SH-SY5Y (cell line): ENCODE data around the gene AFG1L.

Experiments
- GATA2 ChIP-seq: IDR thresholded peaks from 2 replicates; pipeline ENCODE4 v1.6.1; 2011; ENCODE audit warnings: mild to moderate bottlenecking, low read depth, low read length
- GATA3 ChIP-seq: IDR thresholded peaks from 2 replicates; pipeline ENCODE4 v1.6.1; 2011; ENCODE audit warnings: low read depth, mild to moderate bottlenecking, low read length, moderate library complexity

AFG1L gene

DNA sequence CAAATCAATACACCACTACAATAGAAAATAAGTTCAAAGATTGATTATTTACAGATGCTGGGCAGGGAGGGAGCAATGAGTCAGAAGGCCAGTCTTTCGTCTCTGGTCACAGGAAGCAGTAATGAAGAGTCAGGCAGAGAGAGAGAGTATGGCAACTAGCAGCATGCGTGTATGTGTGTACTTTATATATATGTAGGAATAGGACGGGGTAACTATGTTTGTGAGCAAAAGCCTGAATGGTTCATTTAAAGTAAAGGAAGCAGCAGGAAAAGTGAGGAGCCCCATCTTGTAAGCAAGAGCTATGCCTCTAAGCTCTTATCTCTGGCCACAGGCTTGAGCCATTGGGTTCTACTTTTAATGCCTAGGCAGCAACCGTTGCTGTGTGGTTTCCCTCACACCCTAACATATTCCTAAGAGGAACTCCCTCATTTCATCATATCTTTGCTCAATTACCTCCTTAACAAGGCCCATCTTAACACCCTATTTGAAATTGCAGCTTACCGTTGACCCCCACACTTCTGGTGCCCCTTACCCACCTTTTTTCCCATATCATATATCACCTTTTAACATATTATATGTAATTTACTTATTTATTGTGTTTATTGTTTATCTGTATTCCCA is 66.6 kb downstream of the AFG1L start:
- TF ChIP-seq GATA2 (no peak), GATA3 (no peak)

DNA sequence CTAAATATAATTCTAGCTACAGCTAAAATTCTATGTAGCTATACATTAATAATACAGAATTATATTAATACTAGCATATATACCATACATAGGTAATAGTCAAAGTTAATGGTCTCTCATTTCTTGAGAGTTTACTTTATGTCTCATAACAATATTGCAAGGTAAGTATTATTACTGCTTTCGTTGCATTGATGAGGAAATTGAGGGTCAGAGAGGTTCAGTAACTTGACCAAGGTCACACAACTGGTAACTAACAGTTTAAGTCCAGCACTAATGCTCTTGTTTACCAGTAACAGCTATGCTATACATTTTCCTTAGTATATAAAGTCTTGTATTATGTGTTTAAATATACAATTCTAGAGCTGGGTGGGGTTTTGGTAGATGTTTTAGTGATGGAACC is 67.6 kb downstream of the AFG1L start:
- TF ChIP-seq GATA2 (no peak), GATA3 (no peak)

DNA sequence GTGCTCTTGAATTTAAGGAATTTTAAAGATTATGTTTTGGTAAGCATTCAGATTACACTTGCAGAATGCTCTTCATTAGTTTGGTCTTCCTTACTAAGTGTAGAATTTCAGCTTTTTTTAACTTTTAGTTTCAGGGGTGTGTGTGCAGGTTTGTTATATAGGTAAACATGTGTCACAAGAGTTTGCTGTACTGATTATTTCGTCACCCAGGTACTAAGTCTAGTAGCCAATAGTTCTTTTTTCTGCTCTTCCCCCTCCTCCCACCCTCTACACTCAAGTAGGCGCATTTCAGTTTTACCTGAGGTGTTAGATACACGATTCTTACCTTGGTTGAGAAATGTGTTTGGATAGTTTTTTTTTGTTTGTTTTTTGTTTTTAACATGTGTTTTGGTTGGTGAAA is 68.3 kb downstream of the AFG1L start:
- TF ChIP-seq GATA2, result no peak
- TF ChIP-seq GATA3, result no peak

DNA sequence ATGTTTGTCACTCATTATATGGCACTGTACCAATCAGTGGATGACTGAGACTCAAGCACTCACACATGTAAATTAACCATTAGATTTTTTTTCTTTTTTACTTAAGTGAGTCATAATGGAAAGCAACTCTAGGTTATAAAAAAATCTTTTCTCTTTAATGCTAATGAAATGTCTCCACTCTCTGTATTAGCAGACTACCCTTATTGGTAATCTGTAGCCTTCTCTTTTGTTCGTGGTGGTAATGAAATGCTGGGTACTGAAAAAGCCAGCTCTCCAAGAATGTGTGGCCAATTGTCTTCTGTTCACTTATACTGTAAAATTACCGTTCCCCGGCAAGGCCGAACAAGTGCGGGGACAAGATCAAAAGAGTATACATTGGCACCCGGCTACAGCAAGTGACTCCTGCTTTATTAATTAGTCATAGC is 69.0 kb downstream of the AFG1L start:
- TF ChIP-seq GATA2 (no peak), GATA3 (no peak)

DNA sequence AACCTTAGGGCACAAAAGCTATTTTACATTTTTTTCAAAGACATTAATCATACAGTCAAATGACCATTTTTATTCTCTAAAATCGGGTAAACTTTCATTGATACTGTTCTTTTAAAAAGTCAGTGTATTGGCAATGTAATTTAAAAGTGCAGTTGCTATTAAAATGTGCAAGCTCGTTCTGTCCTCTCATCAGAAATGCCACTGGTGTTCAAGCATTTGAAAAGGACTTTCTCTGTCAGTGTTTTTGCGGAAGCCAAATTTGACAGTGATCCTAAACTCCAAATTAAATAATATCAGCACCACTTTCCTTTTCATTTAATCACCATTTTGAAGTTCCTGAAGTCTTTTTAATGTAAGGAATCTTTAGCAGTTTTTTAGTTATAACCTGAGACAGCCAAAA is 69.6 kb downstream of the AFG1L start:
- TF ChIP-seq GATA3, result no peak
- no peak for TF ChIP-seq GATA2

DNA sequence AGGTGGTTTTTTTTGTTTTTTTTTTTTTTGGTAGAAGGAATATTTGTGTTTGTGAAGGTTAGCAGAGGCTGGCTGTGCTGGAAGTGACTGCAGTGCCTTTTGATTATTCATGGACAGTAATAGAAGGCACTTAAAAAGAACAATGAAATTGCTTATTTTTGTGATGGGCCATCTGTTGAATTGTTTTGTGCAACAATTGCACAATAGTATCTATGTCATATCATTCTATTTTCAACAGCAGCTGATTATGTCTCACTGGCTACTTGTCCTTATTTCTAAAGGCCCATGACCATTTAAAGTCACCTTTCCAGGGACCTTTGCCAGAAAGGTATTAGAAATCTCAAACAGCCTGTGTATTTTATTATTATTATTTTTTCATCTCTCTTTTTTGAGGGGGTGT is 70.6 kb downstream of the AFG1L start:
- TF ChIP-seq GATA2 (no peak), GATA3 (no peak)

DNA sequence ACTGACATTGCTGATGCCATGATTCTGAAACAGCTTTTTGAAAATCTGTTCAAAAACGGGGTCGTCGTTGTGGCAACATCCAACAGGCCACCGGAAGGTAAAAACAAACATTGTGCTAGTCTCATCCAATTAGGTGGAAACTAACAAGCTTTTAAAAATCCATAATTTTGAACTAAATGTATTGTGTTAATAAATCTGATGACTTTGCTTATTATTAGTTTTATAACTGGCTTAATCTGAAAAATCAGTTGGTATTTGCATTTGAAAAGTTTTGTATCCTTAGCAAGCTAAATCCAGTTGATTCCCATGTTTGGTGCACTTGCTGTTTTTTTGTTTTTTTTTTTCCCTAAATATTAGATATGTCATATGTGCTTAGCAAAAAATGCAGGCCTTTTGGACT is 71.4 kb downstream of the AFG1L start:
- no peak for TF ChIP-seq GATA3
- no peak for TF ChIP-seq GATA2

DNA sequence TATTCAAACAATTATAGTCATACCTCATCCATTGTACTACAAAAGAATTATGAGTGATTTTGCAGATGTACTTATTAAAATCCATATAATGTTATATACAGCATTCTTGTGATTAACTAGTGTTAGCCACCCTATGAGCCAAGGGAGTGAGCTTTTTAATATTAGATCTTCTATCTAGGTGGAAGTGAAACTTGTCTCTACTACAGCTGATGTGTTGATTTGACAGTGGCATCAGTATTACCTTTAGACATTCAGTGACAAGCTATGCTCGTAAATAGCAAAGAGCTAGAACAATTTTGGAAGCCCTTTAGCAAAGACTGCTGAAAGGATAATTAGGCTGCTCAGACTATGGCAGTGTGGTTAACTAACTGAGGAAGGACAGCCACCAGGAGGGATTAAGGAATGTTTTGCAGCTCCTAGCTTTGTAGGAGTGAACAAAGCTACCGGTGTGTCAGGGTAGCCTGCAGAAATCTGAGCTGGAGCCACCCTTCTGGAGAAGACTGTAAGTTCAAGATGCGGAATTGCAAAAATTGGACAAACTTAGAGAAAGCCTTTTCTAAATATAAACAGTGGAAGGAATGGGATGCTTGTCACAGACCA is 73.7 kb downstream of the AFG1L start:
- no peak for TF ChIP-seq GATA3
- TF ChIP-seq GATA2, result no peak

DNA sequence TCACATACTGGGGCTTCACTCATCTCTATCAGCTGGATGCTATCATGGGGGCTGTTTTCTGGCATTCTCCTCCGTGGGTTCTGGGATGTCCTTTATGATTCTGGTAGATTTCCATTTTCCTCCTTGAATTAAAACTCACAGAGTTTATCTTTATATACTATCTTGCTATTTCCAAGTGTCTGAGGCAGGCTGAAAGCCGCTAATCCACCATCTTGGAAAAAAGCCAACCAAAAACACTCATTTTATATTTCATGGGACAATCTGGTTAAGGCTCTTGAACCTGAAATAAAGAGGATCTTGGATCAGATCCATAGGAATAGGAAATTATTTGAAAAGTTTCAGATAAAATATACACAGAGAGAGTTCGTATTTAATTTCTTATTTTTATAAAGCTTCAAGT is 86.0 kb downstream of the AFG1L start:
- no peak for TF ChIP-seq GATA2
- TF ChIP-seq GATA3, result no peak

DNA sequence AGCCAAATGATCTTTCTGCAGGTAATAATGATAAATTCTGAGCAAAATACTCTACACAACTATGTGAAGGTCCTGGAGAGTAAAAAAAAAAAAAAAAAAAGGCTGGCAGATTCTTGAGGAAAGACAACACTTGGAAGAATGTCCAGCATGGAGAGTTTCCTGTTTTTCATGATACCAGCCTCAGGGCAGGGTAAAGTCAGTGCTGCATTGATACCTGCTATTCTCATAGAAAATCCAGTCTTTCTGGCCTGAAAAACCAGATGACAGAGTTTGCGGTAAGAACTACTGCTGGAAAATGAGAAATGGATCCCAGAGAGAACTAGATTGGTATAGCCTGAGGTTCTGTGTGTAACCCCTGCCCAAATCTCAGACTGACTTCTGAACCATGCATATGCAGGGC is 89.1 kb downstream of the AFG1L start:
- no peak for TF ChIP-seq GATA3

DNA sequence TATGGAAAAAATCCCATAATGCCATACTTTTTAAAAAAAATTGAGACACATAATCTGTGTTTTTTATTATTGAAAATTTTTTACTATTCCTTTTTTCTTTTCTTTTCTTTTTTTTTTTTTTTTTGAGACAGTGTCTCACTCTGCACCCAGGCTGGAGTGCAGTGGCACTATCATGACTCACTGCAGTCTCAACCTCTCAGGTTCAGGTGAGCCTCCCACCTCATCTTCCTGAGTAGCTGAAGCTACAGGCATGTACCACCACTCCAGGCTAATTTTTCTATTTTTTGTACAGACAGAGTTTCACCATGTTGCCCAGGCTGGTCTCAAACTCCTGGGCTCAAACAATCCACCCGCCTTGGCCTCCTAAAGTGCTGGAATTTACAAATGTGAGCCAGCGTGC is 100.4 kb downstream of the AFG1L start:
- TF ChIP-seq GATA2 (no peak), GATA3 (no peak)

DNA sequence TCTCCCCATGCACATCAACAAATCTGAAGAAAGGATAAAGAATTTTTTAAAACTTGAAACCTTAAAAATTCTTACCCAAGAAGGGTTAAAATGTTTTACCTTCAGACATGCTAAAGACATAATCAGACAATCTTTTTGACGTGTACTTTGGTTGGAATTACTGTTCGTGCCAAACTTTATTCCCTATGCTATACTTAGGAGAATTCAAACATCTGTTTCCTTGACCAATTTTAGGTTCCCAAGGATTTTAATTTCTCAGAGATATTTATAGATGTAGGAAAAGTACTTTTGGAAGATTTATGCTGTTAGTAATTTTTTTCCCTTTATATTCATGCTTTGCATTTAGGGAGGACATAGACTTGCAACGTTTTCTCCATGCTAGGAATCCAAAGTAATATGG is 108.4 kb downstream of the AFG1L start:
- no peak for TF ChIP-seq GATA3
- no peak for TF ChIP-seq GATA2

DNA sequence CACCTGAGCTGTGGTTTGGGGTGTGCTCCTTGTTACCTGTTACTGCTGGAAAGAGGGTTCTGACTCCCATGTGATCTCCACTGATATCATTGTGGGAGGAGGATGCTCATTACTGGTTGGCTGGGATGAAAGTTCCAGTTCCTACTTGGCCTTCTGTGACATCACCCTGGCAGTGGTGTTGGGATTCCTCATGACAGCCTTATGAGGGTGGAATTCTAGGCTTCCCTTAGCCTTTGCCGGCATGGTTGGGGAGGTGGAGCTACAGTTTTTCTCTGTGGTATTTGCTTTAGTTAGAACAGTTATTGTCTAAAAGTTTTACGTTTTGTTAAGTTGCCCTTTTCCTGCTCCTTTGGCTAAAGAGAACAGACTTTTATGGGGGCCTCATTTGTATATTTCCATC is 112.1 kb downstream of the AFG1L start:
- TF ChIP-seq GATA3 (no peak), GATA2 (no peak)

DNA sequence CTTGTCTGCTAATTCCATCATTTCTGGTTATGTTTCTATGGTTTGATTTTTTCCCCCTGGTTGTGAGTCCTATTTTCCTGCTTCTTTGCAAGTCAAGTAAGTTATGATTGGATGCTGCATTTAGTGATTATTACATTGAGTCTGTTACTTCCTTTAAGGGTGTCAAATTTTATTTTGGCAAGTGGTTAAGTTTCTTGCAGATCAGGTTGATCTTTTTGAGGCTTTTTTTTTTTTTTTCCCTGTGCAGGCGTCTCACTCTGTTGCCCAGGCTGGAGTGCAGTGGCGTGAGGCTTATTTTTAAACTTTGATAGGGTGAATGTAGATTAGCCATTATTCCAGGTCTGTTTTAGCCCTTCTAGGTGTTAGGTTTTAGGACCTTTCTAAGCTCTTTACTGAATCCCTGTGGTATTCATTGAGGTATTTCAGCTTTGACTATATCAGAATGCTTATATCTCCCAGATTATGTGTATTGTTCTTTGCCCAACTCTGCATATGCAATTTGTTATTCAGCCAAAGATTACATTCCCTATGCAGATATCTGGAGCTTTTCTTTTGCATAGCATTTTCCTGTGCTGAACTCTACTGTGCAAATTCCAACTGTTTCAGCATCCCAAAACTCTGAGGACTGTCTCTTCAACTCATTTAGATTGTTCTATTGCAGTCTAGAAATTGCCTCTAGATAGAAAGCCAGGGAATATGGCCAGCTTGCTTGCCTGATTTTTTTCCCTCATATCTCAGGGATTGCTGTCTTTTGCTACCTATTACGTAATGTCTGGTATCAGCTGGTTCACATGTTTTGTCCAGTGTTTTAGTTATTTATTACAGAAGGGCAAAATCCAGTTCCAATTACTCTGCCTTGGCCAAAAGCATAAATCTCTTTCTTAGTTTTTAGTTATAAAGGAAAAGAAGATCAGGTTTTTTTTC is 113.3 kb downstream of the AFG1L start:
- TF ChIP-seq GATA3, result no peak

DNA sequence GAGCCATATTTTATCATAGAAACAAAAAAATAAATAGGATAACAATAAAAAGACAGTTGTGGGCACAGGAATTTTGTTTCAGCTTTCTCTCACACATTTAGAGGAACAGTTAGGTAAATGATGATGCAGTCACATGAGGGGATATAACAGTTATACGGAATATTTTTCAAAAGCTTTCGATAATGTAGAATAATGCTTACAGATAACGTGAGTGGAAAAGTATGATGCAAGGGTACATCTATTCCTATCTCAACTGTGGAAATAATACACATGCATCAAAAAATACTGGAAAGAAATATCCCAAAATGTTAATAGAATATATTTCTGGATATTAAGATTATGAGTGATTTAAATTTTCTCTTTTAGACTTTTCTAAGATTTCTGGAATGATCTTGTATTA is 114.0 kb downstream of the AFG1L start:
- TF ChIP-seq GATA3 (no peak), GATA2 (no peak)

DNA sequence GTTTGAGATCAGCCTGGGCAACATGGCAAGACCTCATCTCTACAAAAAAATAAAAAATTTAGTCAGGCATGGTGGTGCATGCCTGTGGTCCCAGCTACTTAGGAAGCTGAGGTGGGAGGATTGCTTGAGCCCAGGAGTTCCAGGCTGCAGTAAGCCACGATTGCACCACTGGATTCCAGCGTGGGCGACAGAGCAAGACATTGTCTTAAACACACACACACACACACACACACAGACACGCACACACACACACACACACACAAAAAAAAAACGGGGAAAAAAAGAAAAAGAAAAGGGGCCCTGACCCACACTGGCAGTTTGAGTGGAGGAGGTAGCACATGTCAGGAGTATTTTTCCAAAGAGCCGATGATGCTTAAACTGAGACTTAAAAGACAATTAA is 122.2 kb downstream of the AFG1L start:
- TF ChIP-seq GATA3, result no peak
- TF ChIP-seq GATA2, result no peak

DNA sequence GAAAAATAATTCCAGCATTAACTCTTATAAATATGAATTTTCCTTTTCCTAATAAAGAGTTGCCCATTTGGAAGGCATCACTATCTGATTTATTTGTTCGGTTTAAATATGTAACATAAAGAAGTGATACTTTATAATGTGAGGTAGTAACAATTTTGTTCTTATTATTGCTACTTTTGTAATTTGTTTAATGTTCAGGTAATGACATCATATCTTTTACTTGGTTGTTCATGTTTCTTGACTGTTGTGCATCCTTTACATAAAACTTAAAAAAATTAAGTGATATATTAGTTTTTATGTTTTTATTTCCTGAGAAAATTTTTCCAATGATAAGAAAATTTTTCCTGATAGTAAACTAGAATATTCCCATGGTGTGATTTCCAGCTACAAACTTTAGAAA is 124.6 kb downstream of the AFG1L start:
- TF ChIP-seq GATA3 (no peak), GATA2 (no peak)
